GM12865 (cell line): ENCODE measurements around the gene MTF1.

ENCODE experiments used
- DNase-seq: peaks from one replicate; pipeline ENCODE4 v3.0.0; 2010; ENCODE audit warnings: low read depth
- H3K4me3 ChIP-seq: 2 replicates; pipeline ENCODE4 v1.5.1; 2011; ENCODE audit warnings: mild to moderate bottlenecking, low read depth, low read length, control low read depth
- CTCF ChIP-seq: IDR thresholded peaks from 2 replicates; pipeline ENCODE4 v1.5.1; 2011; ENCODE audit warnings: low read length, control low read depth, low read depth, inconsistent platforms; ENCODE audit not compliant: insufficient read depth; ENCODE audit errors: missing control alignments

The MTF1 gene

DNA sequence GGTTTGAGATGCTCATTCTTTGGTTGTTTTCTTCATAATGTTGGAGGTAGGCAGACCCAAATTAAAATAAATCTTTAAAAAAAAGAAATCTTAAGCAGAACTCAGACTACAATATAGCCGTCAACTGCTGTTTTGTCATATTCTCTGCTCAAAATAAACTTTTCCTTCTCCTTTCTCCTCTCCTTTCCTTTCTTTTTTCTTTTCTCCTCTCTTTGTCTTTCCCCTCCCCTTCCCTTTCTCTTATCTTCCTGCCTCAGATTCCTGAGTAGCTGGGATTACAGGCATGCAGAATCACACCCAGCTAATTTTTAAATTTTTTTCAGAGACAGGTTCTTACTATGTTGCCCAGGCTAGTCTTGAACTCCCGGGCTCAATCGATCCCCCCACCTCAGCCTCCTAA, 24.8 kb upstream of the MTF1 start:
- no peak for DNase-seq
- TF ChIP-seq CTCF: no peak
- no peak overlapping the region for H3K4me3 ChIP-seq

DNA sequence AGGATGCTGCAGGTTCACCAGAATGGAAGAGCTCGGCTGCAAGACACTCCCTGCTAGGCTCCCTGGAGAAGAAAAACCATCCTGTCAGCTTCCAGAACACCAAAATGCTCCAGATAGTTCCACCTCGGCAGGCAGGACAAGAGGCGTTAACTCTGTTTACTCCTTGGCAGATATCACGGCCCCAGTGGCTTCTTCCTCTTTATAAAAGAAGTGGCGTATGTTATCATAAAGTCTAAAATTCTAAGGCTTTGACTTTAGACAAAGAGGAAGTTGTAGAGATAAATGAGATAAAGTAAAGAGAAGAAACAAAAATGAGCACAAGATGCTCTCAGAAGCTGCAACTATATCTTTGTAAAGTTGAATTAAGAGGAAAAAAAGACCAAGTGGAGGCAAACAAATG, 24.3 kb upstream of the MTF1 start:
- no peak overlapping the region for H3K4me3 ChIP-seq
- no peak for DNase-seq
- no peak for TF ChIP-seq CTCF

DNA sequence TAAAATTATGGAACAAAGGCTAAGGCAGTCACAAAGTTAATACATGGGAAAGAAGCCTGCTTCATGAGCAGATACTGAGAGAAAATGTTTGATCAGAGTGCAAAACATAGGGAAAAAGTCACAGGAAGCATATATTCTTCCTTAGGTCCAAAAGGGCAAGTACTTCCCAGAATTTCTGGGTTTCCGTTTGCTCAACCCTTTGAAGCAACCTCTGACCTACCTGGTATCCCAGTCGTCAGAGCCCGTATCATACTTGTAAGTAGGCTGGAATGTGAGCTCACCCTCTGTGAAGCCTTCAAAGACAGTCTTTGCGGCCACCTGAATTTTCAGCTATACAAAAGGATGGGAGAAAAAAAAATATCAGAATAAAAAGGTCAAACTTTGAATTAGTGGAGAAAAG, 20.5 kb upstream of the MTF1 start:
- no peak for TF ChIP-seq CTCF
- no peak for DNase-seq
- H3K4me3 ChIP-seq: no peak overlapping the region

DNA sequence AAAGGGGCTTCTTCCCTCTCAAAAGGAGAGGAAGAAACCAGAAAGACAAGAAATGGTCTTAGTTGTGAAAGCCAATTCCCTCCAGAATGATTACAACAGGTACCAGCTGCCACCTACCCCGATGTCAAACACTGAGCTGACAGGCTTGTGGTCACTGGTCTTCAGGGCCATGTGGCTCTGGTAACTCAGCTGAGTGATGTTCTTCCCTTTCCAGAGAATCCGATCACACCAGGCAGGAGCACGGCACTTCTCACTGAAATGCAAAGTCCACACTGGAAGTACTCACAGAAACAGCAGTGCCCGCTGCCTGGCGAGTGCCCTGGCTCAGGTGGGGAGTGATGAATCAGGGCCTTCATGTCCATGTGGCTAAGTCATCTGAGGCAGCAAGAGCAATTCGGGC, 18.7 kb upstream of the MTF1 start:
- H3K4me3 ChIP-seq: no peak overlapping the region
- DNase-seq: no peak
- no peak for TF ChIP-seq CTCF

DNA sequence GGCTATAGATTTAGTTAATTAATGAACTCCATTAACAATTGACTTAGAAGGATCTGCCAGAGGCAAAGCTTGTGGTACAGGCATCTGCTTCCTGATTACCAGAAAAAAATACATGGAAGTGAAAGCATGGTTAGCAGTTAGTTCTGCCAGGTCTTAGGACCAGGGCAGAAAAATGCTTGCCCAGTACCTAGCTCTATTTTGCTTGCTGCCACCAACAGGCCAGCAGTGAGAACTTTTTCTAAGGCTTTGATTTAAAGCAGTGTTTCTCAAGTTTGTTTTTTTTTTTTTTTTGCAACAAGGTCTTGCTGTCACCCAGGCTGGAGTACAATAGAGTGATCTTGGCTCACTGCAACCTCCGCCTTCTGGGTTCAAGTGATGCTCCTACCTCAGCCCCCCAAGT, 16.4 kb upstream of the MTF1 start:
- no peak for DNase-seq
- no peak for TF ChIP-seq CTCF
- H3K4me3 ChIP-seq: no peak overlapping the region

GRCh38 chr1:37872692-37873091, 13.3 kb upstream of the MTF1 start:
- TF ChIP-seq CTCF: no peak
- no peak overlapping the region for H3K4me3 ChIP-seq

GRCh38 chr1:37868466-37868865, 9.1 kb upstream of the MTF1 start:
- H3K4me3 ChIP-seq: no peak overlapping the region
- no peak for DNase-seq
- no peak for TF ChIP-seq CTCF

More at GRCh38 chr1:37872692-37873091, 13.3 kb upstream of the MTF1 start:
- DNase-seq: no peak
